ENCODE measurements around the gene CD74.

GRCh38 chr5:150434464-150434863 is 21.8 kb upstream of the CD74 start:
- TF ChIP-seq, protein P1, sequence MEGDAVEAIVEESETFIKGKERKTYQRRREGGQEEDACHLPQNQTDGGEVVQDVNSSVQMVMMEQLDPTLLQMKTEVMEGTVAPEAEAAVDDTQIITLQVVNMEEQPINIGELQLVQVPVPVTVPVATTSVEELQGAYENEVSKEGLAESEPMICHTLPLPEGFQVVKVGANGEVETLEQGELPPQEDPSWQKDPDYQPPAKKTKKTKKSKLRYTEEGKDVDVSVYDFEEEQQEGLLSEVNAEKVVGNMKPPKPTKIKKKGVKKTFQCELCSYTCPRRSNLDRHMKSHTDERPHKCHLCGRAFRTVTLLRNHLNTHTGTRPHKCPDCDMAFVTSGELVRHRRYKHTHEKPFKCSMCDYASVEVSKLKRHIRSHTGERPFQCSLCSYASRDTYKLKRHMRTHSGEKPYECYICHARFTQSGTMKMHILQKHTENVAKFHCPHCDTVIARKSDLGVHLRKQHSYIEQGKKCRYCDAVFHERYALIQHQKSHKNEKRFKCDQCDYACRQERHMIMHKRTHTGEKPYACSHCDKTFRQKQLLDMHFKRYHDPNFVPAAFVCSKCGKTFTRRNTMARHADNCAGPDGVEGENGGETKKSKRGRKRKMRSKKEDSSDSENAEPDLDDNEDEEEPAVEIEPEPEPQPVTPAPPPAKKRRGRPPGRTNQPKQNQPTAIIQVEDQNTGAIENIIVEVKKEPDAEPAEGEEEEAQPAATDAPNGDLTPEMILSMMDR (IDR thresholded peaks at IDR 0.05; ENCODE audit: low read depth, low read length), result no peak
- no peak for TF ChIP-seq EZH2phosphoT487 (IDR thresholded peaks at IDR 0.05; ENCODE audit: low read depth)

Measured in OCI-LY3 (cell line).